Mesenchymal stem cell (in vitro differentiated cells and primary cell): ENCODE results near the gene PNPT1.

Experiments used
- DNase-seq: peaks from one replicate; pipeline ENCODE4 v3.0.0-alpha.2; 2013
- H2AFZ ChIP-seq: one replicate; pipeline ENCODE4 v1.6.1; 2013; ENCODE audit warnings: low read depth, mild to moderate bottlenecking, control low read depth, inconsistent platforms, low read length, moderate library complexity
- H2AK5ac ChIP-seq: 2 replicates; pipeline ENCODE4 v1.6.1; 2013; ENCODE audit warnings: low read length, moderate library complexity, mild to moderate bottlenecking, inconsistent platforms; ENCODE audit not compliant: severe bottlenecking
- H2BK120ac ChIP-seq: one replicate; pipeline ENCODE4 v1.6.1; 2013; ENCODE audit warnings: low read depth, mild to moderate bottlenecking, inconsistent platforms, low read length, moderate library complexity
- H2BK12ac ChIP-seq, 2 experiments: one replicate each; pipeline ENCODE4 v1.6.1; 2013; ENCODE audit warnings: inconsistent platforms in 2 of 2, low read length in 2 of 2, mild to moderate bottlenecking in 2 of 2, moderate library complexity in 2 of 2, control low read depth in 1 of 2
- H2BK15ac ChIP-seq: one replicate; pipeline ENCODE4 v1.6.1; 2013; ENCODE audit warnings: mild to moderate bottlenecking, low read depth, inconsistent platforms; ENCODE audit not compliant: poor library complexity, severe bottlenecking
- H2BK5ac ChIP-seq: 2 replicates; pipeline ENCODE4 v1.6.1; 2013; ENCODE audit warnings: low read depth, mild to moderate bottlenecking, low read length, control low read depth, inconsistent platforms; ENCODE audit not compliant: poor library complexity, severe bottlenecking
- H3K14ac ChIP-seq, 2 experiments: one replicate each; pipeline ENCODE4 v1.6.1; 2013; ENCODE audit warnings: inconsistent platforms in 2 of 2, low read length in 2 of 2, control low read depth in 1 of 2, mild to moderate bottlenecking in 1 of 2, moderate library complexity in 1 of 2
- H3K18ac ChIP-seq, 2 experiments: one replicate each; pipeline ENCODE4 v1.6.1; 2013; ENCODE audit warnings: inconsistent platforms in 2 of 2, low read length in 2 of 2, control low read depth in 1 of 2, low read depth in 1 of 2, mild to moderate bottlenecking in 1 of 2
- H3K23ac ChIP-seq, 2 experiments: one replicate each; pipeline ENCODE4 v1.6.1; 2013; ENCODE audit warnings: inconsistent platforms in 2 of 2, low read length in 2 of 2, mild to moderate bottlenecking in 2 of 2, moderate library complexity in 2 of 2, control low read depth in 1 of 2
- H3K27ac ChIP-seq: 2 replicates; pipeline ENCODE4 v1.5.1; 2013; ENCODE audit warnings: mild to moderate bottlenecking, moderate library complexity, low read length, control low read depth, inconsistent platforms; ENCODE audit not compliant: poor library complexity, severe bottlenecking
- H3K27me3 ChIP-seq, 2 experiments: 2 replicates each; pipeline versions ENCODE4 v1.6.1 to v1.7.0; 2013; ENCODE audit warnings: low read length in 2 of 2, mild to moderate bottlenecking in 2 of 2, moderate library complexity in 2 of 2, control low read depth in 1 of 2, inconsistent platforms in 1 of 2; ENCODE audit not compliant: control insufficient read depth in 1 of 2, insufficient read depth in 1 of 2
- H3K36me3 ChIP-seq, 2 experiments: 2 replicates each; pipeline versions ENCODE4 v1.6.1 to v1.7.0; 2013; ENCODE audit warnings: low read length in 2 of 2, control low read depth in 1 of 2, inconsistent platforms in 1 of 2, low read depth in 1 of 2, mild to moderate bottlenecking in 1 of 2; ENCODE audit not compliant: insufficient read depth in 2 of 2, control insufficient read depth in 1 of 2
- H3K4ac ChIP-seq, 2 experiments: one replicate each; pipeline ENCODE4 v1.6.1; 2013; ENCODE audit warnings: inconsistent platforms in 2 of 2, low read length in 2 of 2, mild to moderate bottlenecking in 2 of 2, moderate library complexity in 2 of 2, control low read depth in 1 of 2, low read depth in 1 of 2
- H3K4me1 ChIP-seq: 2 replicates; pipeline ENCODE4 v1.6.1; 2013; ENCODE audit warnings: low read depth, low read length, control low read depth; ENCODE audit not compliant: control insufficient read depth, insufficient read depth
- H3K4me2 ChIP-seq: 2 replicates; pipeline ENCODE4 v1.6.1; 2013; ENCODE audit warnings: low read length, mild to moderate bottlenecking, inconsistent platforms; ENCODE audit not compliant: poor library complexity, severe bottlenecking
- H3K4me3 ChIP-seq, 2 experiments: 2 replicates each; pipeline versions ENCODE4 v1.5.1 to v1.7.0; 2013; ENCODE audit warnings: low read length in 2 of 2, mild to moderate bottlenecking in 2 of 2, control low read depth in 1 of 2, low read depth in 1 of 2; ENCODE audit not compliant: insufficient read depth in 1 of 2
- H3K79me1 ChIP-seq: replicated peaks from 2 replicates; pipeline ENCODE4 v1.6.1; 2013; ENCODE audit warnings: mild to moderate bottlenecking, control low read depth, low read length, inconsistent platforms; ENCODE audit not compliant: poor library complexity, severe bottlenecking
- H3K9ac ChIP-seq: 2 replicates; pipeline ENCODE4 v1.7.0; 2013; ENCODE audit warnings: mild to moderate bottlenecking, low read length, moderate library complexity
- H3K9me3 ChIP-seq: 2 replicates; pipeline ENCODE4 v1.7.0; 2013; ENCODE audit warnings: mild to moderate bottlenecking, low read length; ENCODE audit not compliant: control insufficient read depth
- H4K8ac ChIP-seq: one replicate; pipeline ENCODE4 v1.6.1; 2013; ENCODE audit warnings: inconsistent platforms, mild to moderate bottlenecking, low read length, moderate library complexity
- H4K91ac ChIP-seq: one replicate; pipeline ENCODE4 v1.6.1; 2013; ENCODE audit warnings: mild to moderate bottlenecking, low read length, inconsistent platforms
- WGBS: methylation state at CpG from one replicate; pipeline ENCODE4 v1.1.7; 2013; ENCODE audit warnings: mixed read lengths; 5-methylcytosine and 5-hydroxymethylcytosine counted together

PNPT1 gene

GRCh38 chr2:55595536-55595935 is 98.1 kb downstream of the PNPT1 start:
- no peak overlapping the region for H3K27ac ChIP-seq
- peaks cover 2% of the 10 kb centered on the region for H3K4me1 ChIP-seq
- H2BK120ac ChIP-seq = no peak overlapping the region
- no peak overlapping the region for H3K18ac ChIP-seq
- H4K91ac ChIP-seq = no peak overlapping the region
- H3K79me1 ChIP-seq = peaks cover 20% of the 10 kb centered on the region
- H3K4me3 ChIP-seq = no peak overlapping the region
- H3K14ac ChIP-seq = no peak overlapping the region
- no peak overlapping the region for H2AFZ ChIP-seq
- H3K4ac ChIP-seq = no peak overlapping the region
- no peaks in the 10 kb centered on the region for H3K9me3 ChIP-seq
- H3K4me2 ChIP-seq = no peak overlapping the region
- H4K8ac ChIP-seq = no peak overlapping the region
- H2BK12ac ChIP-seq = no peak overlapping the region
- no peak overlapping the region for H3K23ac ChIP-seq
- DNase-seq = peak; percentile 18
- no peak overlapping the region for H2BK15ac ChIP-seq
- H3K9ac ChIP-seq = no peak overlapping the region
- no peak overlapping the region for H2BK5ac ChIP-seq
- no peak overlapping the region for H2AK5ac ChIP-seq
- H3K36me3 ChIP-seq = peaks cover 7 to 43% of the 10 kb centered on the region in 2 experiments
- H3K27me3 ChIP-seq = no peaks in the 10 kb centered on the region

- Histone ChIP-seq H3K4me2 (no peak overlapping the region), H3K23ac (no peak overlapping the region), H2BK15ac (no peak overlapping the region), H2AFZ (no peak overlapping the region), H3K18ac (no peak overlapping the region), H3K27ac (no peak overlapping the region), H3K4ac (no peak overlapping the region), H3K4me3 (no peak overlapping the region), H3K36me3 (peaks cover 1 to 40% of the 10 kb centered on the region in 2 experiments), H4K8ac (no peak overlapping the region), H3K4me1 (peaks cover 2% of the 10 kb centered on the region), H3K27me3 (no peaks in the 10 kb centered on the region), H2AK5ac (no peak overlapping the region), H3K9me3 (no peaks in the 10 kb centered on the region), H2BK120ac (no peak overlapping the region), H3K14ac (no peak overlapping the region), H2BK12ac (no peak overlapping the region), H4K91ac (no peak overlapping the region), H2BK5ac (no peak overlapping the region), H3K79me1 (peaks cover 15% of the 10 kb centered on the region), H3K9ac (no peak overlapping the region)
- WGBS = no CpG with 5 or more reads among the region's 1 CpG
- DNase-seq = no peak
Observed at GRCh38 chr2:55592130-55592529, 101.5 kb downstream of the PNPT1 start.

- no peak overlapping the region for H2BK12ac ChIP-seq
- 53% methylated on average over 2 of the region's 7 CpGs for WGBS
- peak; percentile 61 for DNase-seq
Observed at GRCh38 chr2:55590810-55591440, 102.7 kb downstream of the PNPT1 start.

GRCh38 chr2:55585451-55586080 is 108.1 kb downstream of the PNPT1 start:
- Histone ChIP-seq H3K27me3 (no peaks in the 10 kb centered on the region), H2AK5ac (no peak overlapping the region), H2BK15ac (no peak overlapping the region), H3K9ac (peak overlapping the region; percentile 90), H2AFZ (no peak overlapping the region), H2BK5ac (no peak overlapping the region), H3K4ac (no peak overlapping the region), H3K4me2 (no peak overlapping the region), H3K79me1 (peaks cover 4% of the 10 kb centered on the region), H3K36me3 (peaks cover 0 to 51% of the 10 kb centered on the region in 2 experiments), H3K4me3 (peak overlapping the region in 1 of 2 experiments; percentile 35), H2BK120ac (no peak overlapping the region), H3K23ac (no peak overlapping the region), H4K8ac (no peak overlapping the region), H3K14ac (no peak overlapping the region), H3K4me1 (no peaks in the 10 kb centered on the region), H3K9me3 (no peaks in the 10 kb centered on the region), H4K91ac (no peak overlapping the region), H3K27ac (peak overlapping the region; percentile 59), H3K18ac (no peak overlapping the region), H2BK12ac (no peak overlapping the region)
- peak; percentile 61 for DNase-seq
- 36% methylated on average over 1 of the region's 2 CpGs for WGBS

More at GRCh38 chr2:55590810-55591440, 102.7 kb downstream of the PNPT1 start:
- Histone ChIP-seq H3K4me1 (peaks cover 2% of the 10 kb centered on the region), H3K9me3 (no peaks in the 10 kb centered on the region), H2AK5ac (no peak overlapping the region), H3K23ac (no peak overlapping the region), H3K27me3 (no peaks in the 10 kb centered on the region), H4K91ac (no peak overlapping the region), H2BK120ac (no peak overlapping the region), H3K4ac (no peak overlapping the region), H3K14ac (no peak overlapping the region), H3K79me1 (peaks cover 15% of the 10 kb centered on the region), H2BK5ac (no peak overlapping the region), H3K9ac (peak overlapping the region; percentile 45), H3K18ac (no peak overlapping the region), H2AFZ (no peak overlapping the region), H4K8ac (no peak overlapping the region), H3K4me2 (no peak overlapping the region), H3K27ac (no peak overlapping the region), H2BK15ac (no peak overlapping the region), H3K36me3 (peaks cover 0 to 40% of the 10 kb centered on the region in 2 experiments), H3K4me3 (no peak overlapping the region)
